ENCODE data around the gene RHOBTB1. TPM values are rescaled to one million over a fixed set of nuclear protein-coding genes. Genes with fewer than 3 reads are reported as not detected.
A peak's percentile ranks its signal among the peaks of the same experiment; 100 is the strongest.

RHOBTB1 gene
- polyA plus RNA-seq, 1 donor, result 99.3 TPM

- no peak for DNase-seq
These were observed 122.3 kb downstream of the RHOBTB1 start for GRCh38 chr10:60821656-60822055.

GRCh38 chr10:60820093-60820754, 123.8 kb downstream of the RHOBTB1 start:
- peak; percentile 62 for DNase-seq

Other genes starting within 250 kb of the RHOBTB1 start
- 103 TPM for gene CDK1, start 165.7 kb downstream of the RHOBTB1 start, polyA plus RNA-seq (ENCODE audit: insufficient read length)

Data from left kidney (tissue), 2 donors.